Trophoblast cell (in vitro differentiated cells and primary cell): ENCODE data around the gene ETS1.

Experiments
- DNase-seq, 2 donors: peaks; one replicate each; pipeline ENCODE4 v3.0.0-alpha.2; 2016
- H2AFZ ChIP-seq: 2 replicates; pipeline ENCODE4 v1.6.1; 2013; ENCODE audit warnings: low read length, moderate library complexity, mild to moderate bottlenecking; ENCODE audit not compliant: insufficient read depth, poor library complexity
- H2AK5ac ChIP-seq: 2 replicates; pipeline ENCODE4 v1.6.1; 2013; ENCODE audit warnings: mild to moderate bottlenecking, low read length
- H2BK120ac ChIP-seq: 2 replicates; pipeline ENCODE4 v1.6.1; 2013; ENCODE audit warnings: low read length, mild to moderate bottlenecking, moderate library complexity; ENCODE audit not compliant: insufficient read depth, poor library complexity
- H2BK12ac ChIP-seq: 2 replicates; pipeline ENCODE4 v1.6.1; 2013; ENCODE audit warnings: mild to moderate bottlenecking, low read length, moderate library complexity
- H2BK5ac ChIP-seq: 2 replicates; pipeline ENCODE4 v1.6.1; 2013; ENCODE audit warnings: low read length, low read depth, moderate library complexity, mild to moderate bottlenecking; ENCODE audit not compliant: poor library complexity
- H3K14ac ChIP-seq: 2 replicates; pipeline ENCODE4 v1.6.1; 2013; ENCODE audit warnings: mild to moderate bottlenecking, low read length
- H3K18ac ChIP-seq: 2 replicates; pipeline ENCODE4 v1.6.1; 2013; ENCODE audit warnings: mild to moderate bottlenecking, low read length
- H3K23ac ChIP-seq: 2 replicates; pipeline ENCODE4 v1.6.1; 2013; ENCODE audit warnings: low read length
- H3K27ac ChIP-seq: 2 replicates; pipeline ENCODE4 v1.5.1; 2013; ENCODE audit warnings: low read depth, mild to moderate bottlenecking, inconsistent platforms, low read length, moderate library complexity
- H3K27me3 ChIP-seq: 2 replicates; pipeline ENCODE4 v1.6.1; 2013; ENCODE audit warnings: inconsistent platforms, mild to moderate bottlenecking, low read length, moderate library complexity; ENCODE audit not compliant: insufficient read depth
- H3K36me3 ChIP-seq, 2 experiments: 1 replicate in 1 of 2; 2 replicates in 1 of 2; pipeline ENCODE4 v1.6.1; 2013; ENCODE audit warnings: low read length in 2 of 2, mild to moderate bottlenecking in 2 of 2, moderate library complexity in 1 of 2; ENCODE audit not compliant: insufficient read depth in 2 of 2, control insufficient read depth in 1 of 2
- H3K4ac ChIP-seq: 2 replicates; pipeline ENCODE4 v1.6.1; 2013; ENCODE audit warnings: low read depth, mild to moderate bottlenecking, low read length, moderate library complexity
- H3K4me1 ChIP-seq, 2 experiments: 1 replicate in 1 of 2; 2 replicates in 1 of 2; pipeline ENCODE4 v1.6.1; 2013; ENCODE audit warnings: low read length in 2 of 2, mild to moderate bottlenecking in 2 of 2, moderate library complexity in 1 of 2; ENCODE audit not compliant: insufficient read depth in 2 of 2, control insufficient read depth in 1 of 2
- H3K4me2 ChIP-seq: 2 replicates; pipeline ENCODE4 v1.6.1; 2013; ENCODE audit warnings: inconsistent platforms, mild to moderate bottlenecking, low read length, moderate library complexity
- H3K4me3 ChIP-seq: 2 replicates; pipeline ENCODE4 v1.5.1; 2013; ENCODE audit warnings: mild to moderate bottlenecking, low read depth, low read length, inconsistent platforms
- H3K79me1 ChIP-seq: one replicate; pipeline ENCODE4 v1.6.1; 2013; ENCODE audit warnings: low read length
- H3K79me2 ChIP-seq: 2 replicates; pipeline ENCODE4 v1.6.1; 2013; ENCODE audit warnings: low read length, mild to moderate bottlenecking; ENCODE audit not compliant: control insufficient read depth, insufficient read depth, poor library complexity
- H3K9ac ChIP-seq: 2 replicates; pipeline ENCODE4 v1.6.1; 2013; ENCODE audit warnings: mild to moderate bottlenecking, low read length
- H3K9me3 ChIP-seq: 2 replicates; pipeline ENCODE4 v1.6.1; 2013; ENCODE audit warnings: low read depth, mild to moderate bottlenecking, control low read depth, inconsistent platforms, low read length; ENCODE audit not compliant: insufficient read depth
- H4K12ac ChIP-seq: 2 replicates; pipeline ENCODE4 v1.6.1; 2013; ENCODE audit warnings: low read depth, mild to moderate bottlenecking, low read length, moderate library complexity
- H4K8ac ChIP-seq: 2 replicates; pipeline ENCODE4 v1.6.1; 2013; ENCODE audit warnings: low read depth, mild to moderate bottlenecking, low read length, moderate library complexity
- H4K91ac ChIP-seq: one replicate; pipeline ENCODE4 v1.6.1; 2013; ENCODE audit warnings: low read depth, mild to moderate bottlenecking, low read length, moderate library complexity
- WGBS: extraction: QIAGEN DNeasy Blood & Tissue Kit; methylation state at CpG from one replicate; pipeline ENCODE4 v1.1.7; 2013; ENCODE audit warnings: missing lambda C conversion rate; ENCODE audit not compliant: insufficient read length, insufficient coverage; ENCODE audit errors: extremely low coverage; 5-methylcytosine and 5-hydroxymethylcytosine counted together

Gene ETS1

GRCh38 chr11:128480066-128480465 is 107.3 kb downstream of the ETS1 start:
- Histone ChIP-seq H4K12ac (no peak overlapping the region), H3K27ac (no peak overlapping the region)
- no CpG with 5 or more reads among the region's 14 CpGs for WGBS

GRCh38 chr11:128479144-128479543 is 108.2 kb downstream of the ETS1 start:
- no peak overlapping the region for H4K8ac ChIP-seq
- H3K4me1 ChIP-seq = peaks cover 10% of the 10 kb centered on the region in 2 experiments
- H3K79me1 ChIP-seq = peaks cover 6% of the 10 kb centered on the region
- H2BK5ac ChIP-seq = no peak overlapping the region
- no peak overlapping the region for H2AK5ac ChIP-seq
- no peak overlapping the region for H3K27ac ChIP-seq
- no peak overlapping the region for H3K23ac ChIP-seq
- peaks cover 2% of the 10 kb centered on the region for H3K79me2 ChIP-seq
- no peak for DNase-seq
- no peak overlapping the region for H2BK12ac ChIP-seq
- H3K27me3 ChIP-seq = no peaks in the 10 kb centered on the region
- H3K4ac ChIP-seq = no peak overlapping the region
- no peak overlapping the region for H3K4me2 ChIP-seq
- H2BK120ac ChIP-seq = no peak overlapping the region
- H3K14ac ChIP-seq = no peak overlapping the region
- no peak overlapping the region for H2AFZ ChIP-seq
- no peak overlapping the region for H3K4me3 ChIP-seq
- H4K91ac ChIP-seq = no peak overlapping the region
- no peaks in the 10 kb centered on the region for H3K9me3 ChIP-seq
- H3K18ac ChIP-seq = no peak overlapping the region
- peaks cover 18 to 35% of the 10 kb centered on the region in 2 experiments for H3K36me3 ChIP-seq
- no peak overlapping the region for H3K9ac ChIP-seq
- H4K12ac ChIP-seq = no peak overlapping the region

More at GRCh38 chr11:128480066-128480465, 107.3 kb downstream of the ETS1 start:
- Histone ChIP-seq H3K4ac (no peak overlapping the region), H3K18ac (no peak overlapping the region), H2BK12ac (no peak overlapping the region), H3K4me1 (peaks cover 6 to 7% of the 10 kb centered on the region in 2 experiments), H3K4me3 (no peak overlapping the region), H2AK5ac (no peak overlapping the region), H4K91ac (no peak overlapping the region), H2BK120ac (no peak overlapping the region), H2AFZ (no peak overlapping the region), H3K9me3 (no peaks in the 10 kb centered on the region), H3K4me2 (no peak overlapping the region), H3K36me3 (peaks cover 21 to 38% of the 10 kb centered on the region in 2 experiments), H4K8ac (no peak overlapping the region), H3K27me3 (no peaks in the 10 kb centered on the region), H2BK5ac (no peak overlapping the region), H3K9ac (no peak overlapping the region), H3K14ac (no peak overlapping the region), H3K79me1 (peaks cover 6% of the 10 kb centered on the region), H3K23ac (no peak overlapping the region), H3K79me2 (peaks cover 2% of the 10 kb centered on the region)
- no peak for DNase-seq

- Histone ChIP-seq H3K18ac (no peak overlapping the region), H4K91ac (no peak overlapping the region)
Measured at GRCh38 chr11:128478305-128478704, 109.1 kb downstream of the ETS1 start.

GRCh38 chr11:128477811-128478210 is 109.5 kb downstream of the ETS1 start:
- Histone ChIP-seq H3K27ac (no peak overlapping the region), H3K4ac (no peak overlapping the region), H2AK5ac (no peak overlapping the region), H4K91ac (no peak overlapping the region), H3K36me3 (peaks cover 18 to 33% of the 10 kb centered on the region in 2 experiments), H3K14ac (no peak overlapping the region), H4K12ac (no peak overlapping the region), H2BK12ac (no peak overlapping the region), H3K4me3 (no peak overlapping the region), H2AFZ (no peak overlapping the region), H3K27me3 (no peaks in the 10 kb centered on the region), H2BK120ac (no peak overlapping the region), H3K79me1 (peaks cover 9% of the 10 kb centered on the region), H4K8ac (no peak overlapping the region), H3K9me3 (no peaks in the 10 kb centered on the region), H2BK5ac (no peak overlapping the region), H3K4me2 (no peak overlapping the region), H3K79me2 (no peaks in the 10 kb centered on the region), H3K23ac (no peak overlapping the region), H3K9ac (no peak overlapping the region), H3K18ac (no peak overlapping the region), H3K4me1 (peaks cover 12 to 14% of the 10 kb centered on the region in 2 experiments)
- no peak for DNase-seq
- no CpG with 5 or more reads among the region's 1 CpG for WGBS

More at GRCh38 chr11:128478305-128478704, 109.1 kb downstream of the ETS1 start:
- H2AK5ac ChIP-seq = no peak overlapping the region
- H3K79me1 ChIP-seq = peaks cover 9% of the 10 kb centered on the region
- H4K12ac ChIP-seq = no peak overlapping the region
- no peak overlapping the region for H2AFZ ChIP-seq
- peaks cover 12 to 14% of the 10 kb centered on the region in 2 experiments for H3K4me1 ChIP-seq
- H3K14ac ChIP-seq = no peak overlapping the region
- H3K27me3 ChIP-seq = no peaks in the 10 kb centered on the region
- H3K9me3 ChIP-seq = no peaks in the 10 kb centered on the region
- no peak overlapping the region for H2BK5ac ChIP-seq
- no peak overlapping the region for H2BK12ac ChIP-seq
- no peak for DNase-seq
- no peaks in the 10 kb centered on the region for H3K79me2 ChIP-seq
- no peak overlapping the region for H3K4ac ChIP-seq
- no peak overlapping the region for H3K9ac ChIP-seq
- no peak overlapping the region for H3K23ac ChIP-seq
- H2BK120ac ChIP-seq = no peak overlapping the region
- no peak overlapping the region for H3K4me2 ChIP-seq
- H3K4me3 ChIP-seq = no peak overlapping the region
- H3K36me3 ChIP-seq = peaks cover 18 to 36% of the 10 kb centered on the region in 2 experiments
- H4K8ac ChIP-seq = no peak overlapping the region
- no peak overlapping the region for H3K27ac ChIP-seq
